22Rv1 (cell line): ENCODE measurements around the gene GAN.
"Not testable (repeated sequence)": the region's sequence is repeated elsewhere in the genome, so short reads cannot be mapped to it uniquely, and the experiment has no call there.

ENCODE experiments used
- H3K27ac ChIP-seq: fragments of 450-650 bp; 2 replicates; pipeline ENCODE4 v1.5.1; 2017
- ZFX ChIP-seq: fragments of 450-650 bp; IDR thresholded peaks from 2 replicates; pipeline ENCODE4 v1.6.1; 2017; ENCODE audit warnings: antibody characterized with exemption, borderline replicate concordance
- TF ChIP-seq, protein P1 (sequence below): fragments of 450-650 bp; IDR thresholded peaks from 2 replicates; pipeline ENCODE4 v1.5.1; 2017; ENCODE audit warnings: mild to moderate bottlenecking

Gene GAN

DNA sequence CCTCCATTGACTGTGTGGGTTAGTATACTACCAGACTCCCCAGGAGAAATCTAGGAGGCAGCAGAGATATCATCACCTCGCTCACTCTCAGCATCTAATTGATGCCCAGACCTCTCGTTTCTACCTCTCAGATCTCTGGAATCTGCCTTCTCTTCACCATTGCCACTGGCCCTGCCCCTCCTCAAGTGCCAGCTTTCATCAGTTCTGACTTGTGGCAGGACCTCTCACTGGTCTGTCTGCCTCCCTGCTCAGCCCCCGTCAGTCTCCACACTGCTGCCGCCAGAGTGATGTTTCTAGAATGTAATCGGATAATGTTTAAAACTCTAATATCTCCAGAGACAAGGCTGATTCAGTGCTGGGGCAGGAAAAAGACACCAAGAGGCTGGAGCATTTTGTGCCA is 15.2 kb downstream of the GAN start:
- H3K27ac ChIP-seq = no peak overlapping the region
- TF ChIP-seq, protein P1, sequence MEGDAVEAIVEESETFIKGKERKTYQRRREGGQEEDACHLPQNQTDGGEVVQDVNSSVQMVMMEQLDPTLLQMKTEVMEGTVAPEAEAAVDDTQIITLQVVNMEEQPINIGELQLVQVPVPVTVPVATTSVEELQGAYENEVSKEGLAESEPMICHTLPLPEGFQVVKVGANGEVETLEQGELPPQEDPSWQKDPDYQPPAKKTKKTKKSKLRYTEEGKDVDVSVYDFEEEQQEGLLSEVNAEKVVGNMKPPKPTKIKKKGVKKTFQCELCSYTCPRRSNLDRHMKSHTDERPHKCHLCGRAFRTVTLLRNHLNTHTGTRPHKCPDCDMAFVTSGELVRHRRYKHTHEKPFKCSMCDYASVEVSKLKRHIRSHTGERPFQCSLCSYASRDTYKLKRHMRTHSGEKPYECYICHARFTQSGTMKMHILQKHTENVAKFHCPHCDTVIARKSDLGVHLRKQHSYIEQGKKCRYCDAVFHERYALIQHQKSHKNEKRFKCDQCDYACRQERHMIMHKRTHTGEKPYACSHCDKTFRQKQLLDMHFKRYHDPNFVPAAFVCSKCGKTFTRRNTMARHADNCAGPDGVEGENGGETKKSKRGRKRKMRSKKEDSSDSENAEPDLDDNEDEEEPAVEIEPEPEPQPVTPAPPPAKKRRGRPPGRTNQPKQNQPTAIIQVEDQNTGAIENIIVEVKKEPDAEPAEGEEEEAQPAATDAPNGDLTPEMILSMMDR = no peak
- no peak for TF ChIP-seq ZFX

DNA sequence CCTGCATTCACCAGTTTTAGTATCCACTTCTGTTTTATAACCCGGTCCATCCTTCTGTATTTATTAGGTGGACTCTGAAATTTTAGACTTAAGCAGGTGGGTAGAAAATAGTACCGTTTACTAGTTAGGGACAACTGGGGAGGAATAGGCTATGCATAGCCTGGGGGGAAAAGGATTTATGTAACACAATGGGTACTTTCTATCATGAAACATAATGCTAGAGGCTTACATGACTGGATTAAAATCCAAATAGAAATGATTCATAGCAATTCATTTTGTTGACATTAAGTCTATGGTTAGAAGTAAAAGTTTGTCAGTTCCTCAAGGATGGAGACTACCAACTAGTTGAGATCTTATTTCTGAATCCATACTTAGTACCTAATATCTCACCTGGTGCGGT is 18.6 kb downstream of the GAN start:
- no peak overlapping the region for H3K27ac ChIP-seq
- TF ChIP-seq ZFX = no peak
- TF ChIP-seq, protein P1 = no peak

DNA sequence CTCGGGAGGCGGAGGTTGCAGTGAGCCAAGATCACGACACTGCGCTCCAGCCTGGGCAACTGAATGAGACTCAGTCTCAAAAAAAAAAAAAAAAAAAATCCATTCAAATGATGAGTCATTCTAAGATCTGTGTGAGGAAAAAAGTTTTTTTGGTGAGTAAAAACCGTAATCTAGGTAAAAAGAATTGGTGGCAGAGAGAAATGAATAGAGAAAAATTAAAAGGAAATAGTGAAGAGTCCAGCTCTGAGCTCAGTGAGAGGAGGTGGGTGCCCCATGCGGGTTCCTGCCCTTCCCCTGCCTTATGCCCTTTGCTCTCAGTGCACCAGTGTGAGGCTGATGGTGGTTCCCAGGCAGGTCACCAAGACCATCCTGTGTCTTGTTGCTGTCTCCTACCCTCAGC is 20.9 kb downstream of the GAN start:
- TF ChIP-seq, protein P1 = no peak
- no peak for TF ChIP-seq ZFX
- no peak overlapping the region for H3K27ac ChIP-seq

DNA sequence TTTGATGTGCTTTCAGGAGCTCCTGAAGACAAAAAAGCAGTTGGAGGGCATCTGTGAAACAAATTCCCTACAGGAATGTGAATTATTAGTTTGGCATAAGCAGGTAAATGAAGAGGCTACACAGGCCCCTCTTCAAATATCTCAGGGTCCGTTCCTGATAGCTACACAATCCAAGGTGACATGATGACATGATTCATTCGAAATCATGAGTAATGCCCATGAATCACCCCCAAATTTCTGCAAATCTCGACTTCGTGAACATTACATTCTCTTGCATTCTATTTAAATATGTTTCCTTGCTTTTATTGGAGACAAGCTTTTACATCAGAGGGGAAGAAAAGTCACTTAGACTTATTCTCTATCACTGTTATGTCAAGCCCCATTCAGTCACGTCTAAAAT is 22.3 kb downstream of the GAN start:
- no peak for TF ChIP-seq ZFX
- TF ChIP-seq, protein P1 = no peak
- H3K27ac ChIP-seq = no peak overlapping the region

DNA sequence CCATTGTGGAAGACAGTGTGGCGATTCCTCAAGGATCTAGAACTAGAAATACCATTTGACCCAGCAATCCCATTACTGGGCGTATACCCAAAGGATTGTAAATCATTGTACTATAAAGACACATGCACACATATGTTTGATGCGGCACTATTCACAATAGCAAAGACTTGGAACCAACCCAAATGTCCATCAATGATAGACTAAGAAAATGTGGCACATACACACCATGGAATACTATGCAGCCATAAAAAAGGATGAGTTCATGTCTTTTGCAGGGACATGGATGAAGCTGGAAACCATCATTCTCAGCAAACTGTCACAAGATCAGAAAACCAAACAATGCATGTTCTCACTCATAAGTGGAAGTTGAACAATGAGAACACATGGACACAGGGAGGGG is 30.4 kb downstream of the GAN start:
- not testable (repeated sequence) for H3K27ac ChIP-seq

DNA sequence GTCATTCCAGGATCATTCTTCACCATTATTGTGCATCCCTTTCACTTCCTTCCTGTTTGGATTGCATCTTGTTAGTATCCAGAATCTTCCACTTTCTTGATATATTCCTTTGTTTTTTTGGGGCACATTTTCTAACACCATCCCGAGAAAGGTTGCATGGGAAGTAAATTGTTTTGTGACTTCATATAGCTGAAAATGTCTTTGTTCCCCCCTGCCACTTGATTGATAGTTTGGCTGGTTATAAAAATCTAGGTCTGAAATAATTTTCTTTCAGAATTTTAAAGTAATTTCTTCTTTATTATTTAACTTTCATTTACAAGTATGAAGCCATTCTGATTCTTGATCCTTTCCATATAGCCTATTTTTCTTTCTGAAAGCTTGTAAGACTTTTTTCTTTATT is 32.7 kb downstream of the GAN start:
- no peak overlapping the region for H3K27ac ChIP-seq
- no peak for TF ChIP-seq ZFX
- TF ChIP-seq, protein P1 = no peak

DNA sequence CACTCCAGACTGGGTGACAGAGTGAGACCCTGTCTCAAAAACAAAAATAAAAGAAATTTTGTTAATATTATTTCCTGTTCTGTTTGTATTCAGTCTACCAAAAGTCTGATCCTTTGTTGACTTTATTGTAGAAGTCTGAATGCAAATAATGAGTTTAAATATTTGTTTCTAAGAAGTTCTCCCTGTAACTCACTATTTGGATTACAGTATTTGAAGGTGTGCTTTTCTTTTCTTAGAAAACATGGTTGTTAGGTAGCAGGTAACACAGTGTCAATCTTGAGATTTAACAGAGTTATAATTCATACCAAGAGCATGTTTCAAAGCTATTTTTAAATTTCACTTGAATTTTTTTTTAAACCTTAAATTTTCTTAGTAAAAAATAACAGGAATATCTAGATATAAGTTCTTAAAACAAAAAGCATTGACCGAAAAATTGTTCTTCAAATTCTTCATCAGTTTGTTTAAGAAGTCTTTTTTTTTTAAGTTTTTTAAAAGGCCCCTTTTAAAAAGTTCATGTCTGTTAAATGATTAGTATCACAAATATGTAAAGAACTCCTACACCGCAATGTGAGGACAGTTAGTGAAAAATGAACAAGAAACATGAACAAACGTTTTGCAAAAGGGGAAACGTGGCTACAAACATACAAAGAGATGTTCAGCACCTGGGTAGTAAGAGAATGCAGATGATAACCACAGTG is 35.0 kb downstream of the GAN start:
- H3K27ac ChIP-seq = no peak overlapping the region
- no peak for TF ChIP-seq ZFX
- TF ChIP-seq, protein P1 = no peak

DNA sequence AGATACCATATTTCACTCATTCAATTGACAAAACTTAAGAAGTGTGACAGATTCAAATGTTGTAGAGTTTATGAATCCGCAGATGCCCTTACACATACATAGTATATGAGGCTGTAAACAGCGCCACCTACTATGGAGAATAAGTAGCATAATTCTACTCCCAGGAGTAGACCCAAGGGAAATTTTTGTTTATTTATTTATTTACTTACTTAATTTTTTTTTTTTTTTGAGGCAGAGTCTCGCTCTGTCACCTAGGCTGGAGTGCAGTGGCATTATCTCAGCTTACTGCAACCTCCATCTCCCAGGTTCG is 35.5 kb downstream of the GAN start:
- TF ChIP-seq, protein P1 = peak; percentile 43
- no peak for TF ChIP-seq ZFX
- H3K27ac ChIP-seq = no peak overlapping the region
